ENCODE results near the gene AFDN.
A peak's percentile ranks its signal among the peaks of the same experiment; 100 is the strongest.
"Not testable (repeated sequence)": the region's sequence is repeated elsewhere in the genome, so short reads cannot be mapped to it uniquely, and the experiment has no call there.

The AFDN gene

GRCh38 chr6:167984144-167984719 is 157.5 kb downstream of the AFDN start:
- no peak for DNase-seq

- DNase-seq, result peak; percentile 65
Observed at GRCh38 chr6:167984876-167985604, 158.3 kb downstream of the AFDN start.

- DNase-seq, result no peak
Observed at GRCh38 chr6:167985911-167986595, 159.3 kb downstream of the AFDN start.

- no peak for DNase-seq
Observed at GRCh38 chr6:167987396-167988153, 160.9 kb downstream of the AFDN start.

GRCh38 chr6:167988154-167988495 is 161.4 kb downstream of the AFDN start:
- DNase-seq, result no peak

- DNase-seq, result no peak
Observed at GRCh38 chr6:167988945-167989841, 162.5 kb downstream of the AFDN start.

- no peak for DNase-seq
Observed at GRCh38 chr6:167990016-167990945, 163.6 kb downstream of the AFDN start.

GRCh38 chr6:167993169-167993568 is 166.5 kb downstream of the AFDN start:
- no peak for DNase-seq

- DNase-seq, result no peak
Observed at GRCh38 chr6:167993831-167994230, 167.1 kb downstream of the AFDN start.

GRCh38 chr6:167995302-167995701 is 168.6 kb downstream of the AFDN start:
- DNase-seq, result no peak

GRCh38 chr6:167995731-167996151 is 169.0 kb downstream of the AFDN start:
- no peak for DNase-seq

- no peak for DNase-seq
Observed at GRCh38 chr6:167996424-167997199, 169.9 kb downstream of the AFDN start.

- DNase-seq, result no peak
Observed at GRCh38 chr6:167997642-167998041, 170.9 kb downstream of the AFDN start, which contains the start of gene KIF25. Gene KIF25 (plus strand): TSS chr6:167997671. CDS start chr6:168029586, 31,915 bp downstream.

- DNase-seq, result peak; percentile 43
Observed at GRCh38 chr6:167998215-167998614, 171.5 kb downstream of the AFDN start.

- no peak for DNase-seq
Observed at GRCh38 chr6:168000198-168001028, 173.7 kb downstream of the AFDN start.

- no peak for DNase-seq
Observed at GRCh38 chr6:168001029-168001332, 174.3 kb downstream of the AFDN start.

- not testable (repeated sequence) for DNase-seq
Observed at GRCh38 chr6:168001514-168001913, 174.8 kb downstream of the AFDN start.

- DNase-seq, result no peak
Observed at GRCh38 chr6:168002804-168003203, 176.1 kb downstream of the AFDN start.

GRCh38 chr6:168004023-168004422 is 177.3 kb downstream of the AFDN start:
- no peak for DNase-seq

- DNase-seq, result no peak
Observed at GRCh38 chr6:168004945-168005344, 178.2 kb downstream of the AFDN start.
